ENCODE results near the gene CCM2.

Gene CCM2

GRCh38 chr7:45086331-45087065 is 86.5 kb downstream of the CCM2 start:
- DNase-seq: no peak

GRCh38 chr7:45087301-45088145 is 87.5 kb downstream of the CCM2 start:
- DNase-seq: no peak

GRCh38 chr7:45088146-45088701 is 88.2 kb downstream of the CCM2 start:
- no peak for DNase-seq

GRCh38 chr7:45088821-45089340 is 88.9 kb downstream of the CCM2 start, which contains the start of gene NACAD:
Gene NACAD, minus strand, starts transcription at chr7:45088969. Its CDS starts 75 bp downstream, at chr7:45088894.
- no peak for DNase-seq

GRCh38 chr7:45089341-45089891 is 89.4 kb downstream of the CCM2 start:
- peak; percentile 33 for DNase-seq

- no peak for DNase-seq
Measured at GRCh38 chr7:45092100-45092930, 92.3 kb downstream of the CCM2 start.

- no peak for DNase-seq
Measured at GRCh38 chr7:45092931-45093235, 92.9 kb downstream of the CCM2 start.

GRCh38 chr7:45098983-45099839 is 99.2 kb downstream of the CCM2 start:
- DNase-seq: no peak

- DNase-seq: no peak
Measured at GRCh38 chr7:45099891-45100760, 100.1 kb downstream of the CCM2 start.

- DNase-seq: no peak
Measured at GRCh38 chr7:45100761-45101480, 100.9 kb downstream of the CCM2 start.

GRCh38 chr7:45101748-45102147 is 101.7 kb downstream of the CCM2 start:
- no peak for DNase-seq

GRCh38 chr7:45102785-45103712 is 103.0 kb downstream of the CCM2 start:
- DNase-seq: no peak

- DNase-seq: no peak
Measured at GRCh38 chr7:45103958-45104843, 104.2 kb downstream of the CCM2 start.

GRCh38 chr7:45104844-45105587 is 105.0 kb downstream of the CCM2 start:
- no peak for DNase-seq

- DNase-seq: no peak
Measured at GRCh38 chr7:45105588-45106188, 105.7 kb downstream of the CCM2 start.

GRCh38 chr7:45106820-45107219 is 106.8 kb downstream of the CCM2 start:
- no peak for DNase-seq
